ENCODE data around the gene HDX.
"Not testable (repeated sequence)": the region's sequence is repeated elsewhere in the genome, so short reads cannot be mapped to it uniquely, and the experiment has no call there.

HDX gene, protein sequence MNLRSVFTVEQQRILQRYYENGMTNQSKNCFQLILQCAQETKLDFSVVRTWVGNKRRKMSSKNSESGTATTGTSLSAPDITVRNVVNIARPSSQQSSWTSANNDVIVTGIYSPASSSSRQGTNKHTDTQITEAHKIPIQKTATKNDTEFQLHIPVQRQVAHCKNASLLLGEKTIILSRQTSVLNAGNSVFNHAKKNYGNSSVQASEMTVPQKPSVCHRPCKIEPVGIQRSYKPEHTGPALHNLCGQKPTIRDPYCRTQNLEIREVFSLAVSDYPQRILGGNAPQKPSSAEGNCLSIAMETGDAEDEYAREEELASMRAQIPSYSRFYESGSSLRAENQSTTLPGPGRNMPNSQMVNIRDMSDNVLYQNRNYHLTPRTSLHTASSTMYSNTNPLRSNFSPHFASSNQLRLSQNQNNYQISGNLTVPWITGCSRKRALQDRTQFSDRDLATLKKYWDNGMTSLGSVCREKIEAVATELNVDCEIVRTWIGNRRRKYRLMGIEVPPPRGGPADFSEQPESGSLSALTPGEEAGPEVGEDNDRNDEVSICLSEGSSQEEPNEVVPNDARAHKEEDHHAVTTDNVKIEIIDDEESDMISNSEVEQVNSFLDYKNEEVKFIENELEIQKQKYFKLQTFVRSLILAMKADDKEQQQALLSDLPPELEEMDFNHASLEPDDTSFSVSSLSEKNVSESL

DNA sequence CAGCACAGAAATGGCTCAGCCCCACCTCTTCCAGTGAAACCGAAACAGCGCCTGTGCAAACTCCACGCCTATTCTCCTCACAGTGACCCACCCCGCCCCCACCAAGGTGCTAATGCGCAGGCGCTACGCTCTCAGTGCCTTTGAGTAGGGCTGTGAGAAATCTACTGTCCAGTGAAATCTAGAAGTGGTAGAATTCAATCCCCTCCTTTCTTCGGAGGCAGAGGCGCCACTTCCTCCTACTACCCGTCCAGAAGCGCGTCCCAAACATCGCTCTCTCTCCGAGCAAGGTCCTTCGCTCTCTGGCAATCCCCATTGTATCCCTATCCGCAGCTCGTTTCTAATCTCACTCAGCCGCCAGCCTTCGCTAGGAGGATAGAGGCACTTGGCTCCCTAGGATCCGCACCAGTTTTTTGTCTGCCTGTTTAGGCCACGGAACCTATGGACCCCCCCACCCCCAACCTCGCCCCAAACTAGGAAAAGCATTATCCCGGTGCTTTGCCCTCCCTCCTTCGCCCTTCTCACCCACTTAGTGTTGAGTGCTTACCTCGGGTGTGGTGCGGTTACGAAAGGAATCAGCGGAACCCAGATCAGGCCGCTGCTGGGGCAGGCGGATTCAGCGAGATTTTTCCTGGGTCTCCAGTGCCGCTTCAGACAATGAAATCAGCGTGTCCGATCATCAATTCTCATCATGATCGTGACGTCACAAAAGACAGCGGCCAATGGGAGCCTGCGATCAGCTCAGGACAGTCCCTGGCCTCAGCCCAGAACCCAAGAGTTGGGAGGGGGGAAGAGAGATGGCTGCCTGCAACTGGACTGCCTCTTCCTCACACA lies at the start of gene HDX:
HDX (minus strand) TSS at position 656 of the 831 bp plus-strand sequence. CDS start 27,056 bp downstream, outside the sequence.
- DNase-seq (ENCODE audit: low spot score): peak; percentile 84

- DNase-seq (ENCODE audit: low spot score): not testable (repeated sequence)
Measured at GRCh38 chrX:84541315-84541714, 39.1 kb upstream of the HDX start.

DNA sequence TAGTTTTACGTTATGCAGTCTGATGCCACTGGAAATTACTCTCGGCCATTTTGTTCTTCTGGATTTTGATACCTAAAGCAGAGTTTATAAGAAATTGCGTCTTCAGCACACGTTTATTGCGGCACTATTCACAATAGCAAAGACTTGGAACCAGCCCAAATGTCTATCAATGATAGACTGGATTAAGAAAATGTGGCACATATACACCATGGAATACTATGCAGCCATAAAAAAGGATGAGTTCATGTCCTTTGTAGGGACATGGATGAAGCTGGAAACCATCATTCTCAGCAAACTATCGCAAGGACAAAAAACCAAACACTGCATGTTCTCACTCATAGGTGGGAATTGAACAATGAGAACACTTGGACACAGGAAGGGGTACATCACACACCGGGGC lies 35.4 kb upstream of the HDX start:
- DNase-seq (ENCODE audit: low spot score): not testable (repeated sequence)

- no peak for DNase-seq (ENCODE audit: low spot score)
Measured at GRCh38 chrX:84488426-84488825, 13.8 kb downstream of the HDX start.

- peak; percentile 24 for DNase-seq (ENCODE audit: low spot score)
Measured at GRCh38 chrX:84487365-84488353, 14.6 kb downstream of the HDX start.

GRCh38 chrX:84479086-84479485 lies 23.2 kb downstream of the HDX start:
- no peak for DNase-seq (ENCODE audit: low spot score)

GRCh38 chrX:84477114-84477513 lies 25.1 kb downstream of the HDX start:
- no peak for DNase-seq (ENCODE audit: low spot score)

- no peak for DNase-seq (ENCODE audit: low spot score)
Measured at GRCh38 chrX:84475596-84475995, 26.7 kb downstream of the HDX start.

DNA sequence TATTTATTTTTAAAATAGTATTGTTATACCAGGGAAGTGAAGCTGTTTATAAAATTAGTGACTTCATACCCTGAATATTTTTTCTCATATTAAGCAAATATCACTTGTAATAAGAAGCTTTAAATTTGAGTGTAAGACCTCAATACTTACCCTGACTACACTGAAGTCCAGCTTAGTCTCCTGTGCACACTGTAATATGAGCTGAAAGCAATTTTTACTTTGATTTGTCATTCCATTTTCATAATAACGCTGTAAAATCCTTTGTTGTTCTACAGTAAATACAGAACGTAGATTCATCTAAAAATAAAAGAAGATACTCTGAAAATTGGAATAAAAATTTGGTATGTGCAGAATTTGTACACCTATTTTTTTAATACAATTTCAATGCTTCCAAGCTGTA lies 27.2 kb downstream of the HDX start:
- no peak for DNase-seq (ENCODE audit: low spot score)

DNA sequence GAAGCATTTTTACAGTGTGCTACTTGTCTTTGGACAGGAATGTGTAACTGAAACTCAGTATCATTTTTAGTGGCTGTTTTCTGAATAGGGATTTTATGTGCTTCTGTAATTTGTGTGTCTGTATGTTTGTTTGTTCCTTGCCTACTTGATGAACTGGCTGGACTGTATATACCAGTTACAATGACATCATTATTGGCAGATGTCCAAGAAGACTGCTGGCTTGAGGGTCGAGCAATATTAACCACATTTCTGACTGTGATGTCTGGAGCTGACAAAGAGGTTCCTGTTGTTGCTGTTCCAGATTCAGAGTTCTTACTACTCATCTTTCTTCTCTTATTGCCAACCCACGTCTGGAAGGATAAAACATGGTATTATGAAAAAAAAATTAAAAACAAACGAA lies 33.0 kb downstream of the HDX start:
- DNase-seq (ENCODE audit: low spot score): no peak

- no peak for DNase-seq (ENCODE audit: low spot score)
Measured at GRCh38 chrX:84467898-84468297, 34.4 kb downstream of the HDX start.

GRCh38 chrX:84453351-84454246 lies 48.7 kb downstream of the HDX start:
- DNase-seq (ENCODE audit: low spot score): no peak

DNA sequence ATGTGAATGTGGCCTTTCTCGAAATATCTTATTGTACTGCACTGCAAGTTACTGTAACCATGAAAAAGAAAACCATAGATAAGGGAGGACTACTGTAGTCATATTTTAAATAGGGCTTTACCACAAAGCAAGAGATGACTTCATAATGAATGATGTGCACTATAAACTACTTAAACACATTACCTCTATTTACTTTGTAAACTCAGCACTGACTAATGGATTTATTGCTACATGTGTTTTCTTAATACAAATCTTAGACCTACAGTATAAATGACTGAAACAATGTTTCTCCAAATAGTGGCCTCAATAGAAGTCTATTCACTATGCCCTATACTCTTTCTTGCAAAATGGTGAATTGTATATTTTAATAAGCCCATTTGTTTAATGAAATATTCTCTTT lies 61.1 kb downstream of the HDX start:
- no peak for DNase-seq (ENCODE audit: low spot score)

- DNase-seq (ENCODE audit: low spot score): peak; percentile 24
Measured at GRCh38 chrX:84415140-84415539, 87.1 kb downstream of the HDX start.

DNA sequence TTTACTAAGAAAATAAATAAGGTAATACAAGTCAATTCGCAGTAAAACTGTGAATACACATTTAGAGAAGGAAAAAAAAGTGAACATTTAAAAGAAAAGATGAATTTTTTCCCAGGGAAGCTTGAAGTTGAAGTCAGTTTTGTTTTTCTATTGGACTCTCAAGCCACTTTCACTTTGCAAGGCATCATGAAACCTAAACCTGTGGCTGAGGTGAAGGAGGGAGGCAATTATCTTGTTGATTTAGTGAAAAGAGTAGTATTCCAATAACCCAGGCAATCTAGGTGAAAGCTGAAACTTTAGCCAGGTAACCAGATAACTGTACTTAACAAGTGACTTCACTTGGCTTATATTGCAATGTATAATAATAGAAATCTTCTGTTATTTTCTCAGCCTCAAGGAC lies 138.6 kb downstream of the HDX start:
- DNase-seq (ENCODE audit: low spot score): no peak

- no peak for DNase-seq (ENCODE audit: low spot score)
Measured at GRCh38 chrX:84363051-84363450, 139.2 kb downstream of the HDX start.

DNA sequence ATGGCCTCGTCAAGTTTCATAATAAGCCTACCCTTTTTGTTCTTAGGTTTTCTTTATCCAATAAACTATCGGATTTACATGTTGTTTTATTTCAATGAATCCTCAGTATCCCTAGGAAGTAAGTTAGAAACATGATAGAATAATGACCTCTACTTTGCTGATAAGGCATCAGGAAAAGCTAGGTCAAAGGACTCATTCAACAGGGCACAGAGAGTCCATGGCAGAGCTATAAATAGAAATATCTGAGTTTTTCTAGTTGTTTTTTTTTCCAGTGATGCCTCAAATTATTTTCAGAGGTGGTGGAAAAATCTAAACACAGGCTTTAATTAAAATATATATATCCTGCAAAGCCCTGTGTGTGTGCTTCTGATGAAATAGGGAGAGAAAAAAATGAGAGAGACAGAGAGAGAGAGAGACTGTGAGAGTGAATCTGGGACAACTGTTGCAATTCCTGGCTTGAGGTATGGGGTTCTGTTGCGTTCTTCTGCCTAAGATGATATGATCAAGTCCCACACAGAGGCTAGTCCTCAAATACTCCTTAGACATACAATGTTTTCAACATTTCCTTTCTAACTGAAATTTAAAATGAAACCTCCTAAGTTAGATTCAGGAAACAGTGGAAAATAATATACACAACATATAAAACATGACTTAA lies 139.9 kb downstream of the HDX start:
- DNase-seq (ENCODE audit: low spot score): no peak

DNA sequence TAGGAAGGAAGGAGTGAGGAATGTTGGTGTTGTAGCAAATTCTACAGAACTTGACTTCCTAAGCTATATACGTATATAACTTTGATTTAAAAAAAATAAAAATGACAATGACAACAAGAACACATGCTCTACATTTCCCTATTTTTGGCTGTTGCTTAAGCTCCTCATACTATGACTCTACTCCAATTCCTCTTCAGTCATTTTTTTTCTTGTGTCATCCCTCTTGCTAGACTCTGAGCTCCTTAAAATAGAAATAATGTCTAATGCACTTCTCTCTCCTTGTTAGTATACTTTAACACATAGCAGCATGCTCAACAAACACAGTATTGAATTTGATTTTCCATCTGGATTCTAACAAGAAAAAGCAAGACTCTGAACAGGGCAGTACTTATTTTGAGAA lies 144.0 kb downstream of the HDX start:
- no peak for DNase-seq (ENCODE audit: low spot score)

GRCh38 chrX:84357296-84357695 lies 145.0 kb downstream of the HDX start:
- no peak for DNase-seq (ENCODE audit: low spot score)

DNA sequence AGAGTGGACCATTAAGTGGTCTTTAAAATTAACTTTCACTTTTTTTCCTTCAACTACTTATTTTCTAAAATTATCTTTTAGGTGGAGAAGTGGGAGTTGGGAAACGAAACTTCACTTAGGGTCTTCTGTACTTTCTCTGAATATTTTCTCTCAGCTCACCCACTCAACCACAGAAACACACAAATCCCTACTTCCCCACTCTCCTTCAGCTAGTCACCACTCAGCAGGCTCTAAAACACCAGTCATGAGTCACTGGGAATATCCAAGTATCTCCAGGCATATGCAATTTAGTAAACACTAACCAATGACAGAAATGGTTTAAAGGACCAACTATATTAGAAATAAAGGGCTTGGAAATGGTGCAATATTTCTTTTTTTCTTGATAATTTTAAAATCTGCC lies 161.3 kb downstream of the HDX start:
- no peak for DNase-seq (ENCODE audit: low spot score)
